Ovary (tissue), 3 donors: ENCODE results near the gene OSM.

Source experiments
- CTCF ChIP-seq, 3 donors: fragments of 450-650 bp in 2 of 3; fragments of 200-600 bp in 1 of 3; IDR thresholded peaks; one replicate each; pipeline versions ENCODE4 v1.5.1 to v1.8.0; 2016 to 2022; ENCODE audit warnings: antibody characterized with exemption in 3 of 3, mild to moderate bottlenecking in 1 of 3
- POLR2A ChIP-seq: fragments of 450-650 bp; IDR thresholded peaks from one replicate; pipeline ENCODE4 v1.6.1; 2017; ENCODE audit warnings: antibody characterized with exemption, mild to moderate bottlenecking, moderate library complexity
- donor health status: DM: no; HTN: no; CAD: no.

DNA sequence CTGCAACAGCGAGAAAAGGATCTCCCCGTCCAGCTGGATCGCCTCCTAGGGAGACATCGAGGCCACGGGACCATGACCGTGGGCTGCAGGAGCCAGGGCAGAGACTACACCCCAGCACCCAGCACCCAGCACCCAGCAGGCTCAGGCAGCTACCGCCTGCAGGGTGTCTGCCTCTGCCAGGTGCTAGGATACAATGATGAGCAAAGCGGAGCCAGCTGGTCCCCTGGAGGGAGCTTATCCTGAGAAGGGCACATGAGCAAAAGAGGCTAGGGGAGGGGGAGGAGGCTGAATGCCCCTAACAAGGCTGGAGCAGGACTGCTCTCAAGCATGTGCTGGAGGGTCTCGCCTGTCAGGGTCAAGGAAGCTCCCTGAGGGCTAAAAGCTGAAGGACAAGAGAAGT lies 27.4 kb upstream of the OSM start:
- TF ChIP-seq CTCF (IDR thresholded peaks at IDR 0.05) = no peak
- TF ChIP-seq POLR2A = no peak
